Loucy (cell line): ENCODE data around the gene SH2D4B.

Source experiments
- EZH2phosphoT487 ChIP-seq: fragments of 200-600 bp; IDR thresholded peaks from 2 replicates; pipeline ENCODE4 v1.6.1; 2018; ENCODE audit warnings: antibody characterized with exemption, mild to moderate bottlenecking, moderate library complexity, borderline replicate concordance
- TF ChIP-seq, protein P1 (sequence below): fragments of 200-600 bp; sonication (generic); conservative IDR thresholded peaks from 2 replicates; pipeline ENCODE4 v1.5.1; 2014; ENCODE audit warnings: mild to moderate bottlenecking, antibody characterized with exemption, low read length

DNA sequence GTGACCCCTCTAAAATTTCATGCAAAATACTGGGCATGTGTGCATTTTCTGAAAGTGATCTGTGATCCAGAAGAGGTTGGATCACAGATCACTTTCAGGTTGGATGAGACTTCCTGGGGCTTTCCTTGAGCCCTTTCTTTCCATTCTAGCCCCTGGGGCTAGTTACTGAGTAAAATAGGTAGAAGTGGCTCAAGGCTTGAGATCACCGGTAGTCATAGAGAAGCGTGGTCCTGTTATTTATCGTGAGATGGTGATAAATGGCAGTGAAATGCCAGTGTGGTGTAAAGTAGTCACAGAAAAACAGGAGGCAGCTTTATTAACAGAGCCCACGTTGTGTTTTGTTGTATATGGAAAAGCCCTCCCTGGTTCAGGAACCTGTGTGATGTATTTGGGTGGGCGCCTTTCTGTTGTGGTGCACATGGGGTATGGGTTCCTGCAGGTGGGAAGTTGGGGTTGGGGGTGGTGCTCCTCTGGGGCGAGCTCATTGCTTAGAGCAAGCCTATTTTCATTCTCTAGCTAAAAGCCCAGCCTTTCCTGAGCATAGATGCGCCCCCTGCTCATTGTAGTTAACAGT is 34.0 kb upstream of the SH2D4B start:
- TF ChIP-seq, protein P1, sequence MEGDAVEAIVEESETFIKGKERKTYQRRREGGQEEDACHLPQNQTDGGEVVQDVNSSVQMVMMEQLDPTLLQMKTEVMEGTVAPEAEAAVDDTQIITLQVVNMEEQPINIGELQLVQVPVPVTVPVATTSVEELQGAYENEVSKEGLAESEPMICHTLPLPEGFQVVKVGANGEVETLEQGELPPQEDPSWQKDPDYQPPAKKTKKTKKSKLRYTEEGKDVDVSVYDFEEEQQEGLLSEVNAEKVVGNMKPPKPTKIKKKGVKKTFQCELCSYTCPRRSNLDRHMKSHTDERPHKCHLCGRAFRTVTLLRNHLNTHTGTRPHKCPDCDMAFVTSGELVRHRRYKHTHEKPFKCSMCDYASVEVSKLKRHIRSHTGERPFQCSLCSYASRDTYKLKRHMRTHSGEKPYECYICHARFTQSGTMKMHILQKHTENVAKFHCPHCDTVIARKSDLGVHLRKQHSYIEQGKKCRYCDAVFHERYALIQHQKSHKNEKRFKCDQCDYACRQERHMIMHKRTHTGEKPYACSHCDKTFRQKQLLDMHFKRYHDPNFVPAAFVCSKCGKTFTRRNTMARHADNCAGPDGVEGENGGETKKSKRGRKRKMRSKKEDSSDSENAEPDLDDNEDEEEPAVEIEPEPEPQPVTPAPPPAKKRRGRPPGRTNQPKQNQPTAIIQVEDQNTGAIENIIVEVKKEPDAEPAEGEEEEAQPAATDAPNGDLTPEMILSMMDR = no peak
- TF ChIP-seq EZH2phosphoT487 = no peak
